HG03280 (cell line): ENCODE data around the gene WDR17.

Experiments
- ATAC-seq: cut with Tn5 transposase; IDR thresholded peaks from one replicate; pipeline ENCODE4 v1.9.1; 2021; ENCODE audit warnings: mild to moderate bottlenecking, moderate library complexity; ENCODE audit not compliant: unreplicated experiment

WDR17 gene

GRCh38 chr4:176090115-176090514 lies 24.5 kb downstream of the WDR17 start:
- no peak for ATAC-seq

GRCh38 chr4:176099314-176099713 lies 33.7 kb downstream of the WDR17 start:
- no peak for ATAC-seq

- no peak for ATAC-seq
Observed at GRCh38 chr4:176102414-176103063, 36.9 kb downstream of the WDR17 start.

GRCh38 chr4:176107695-176108094 lies 42.1 kb downstream of the WDR17 start:
- no peak for ATAC-seq

- peak; percentile 100 for ATAC-seq
Observed at GRCh38 chr4:176123710-176124407, 58.2 kb downstream of the WDR17 start.

GRCh38 chr4:176125063-176125462 lies 59.4 kb downstream of the WDR17 start:
- no peak for ATAC-seq

GRCh38 chr4:176134670-176135069 lies 69.0 kb downstream of the WDR17 start:
- no peak for ATAC-seq

- ATAC-seq = no peak
Observed at GRCh38 chr4:176137631-176138030, 72.0 kb downstream of the WDR17 start.

- ATAC-seq = no peak
Observed at GRCh38 chr4:176139518-176139917, 73.9 kb downstream of the WDR17 start.

GRCh38 chr4:176142253-176142652 lies 76.6 kb downstream of the WDR17 start:
- no peak for ATAC-seq

GRCh38 chr4:176149680-176150355 lies 84.2 kb downstream of the WDR17 start:
- no peak for ATAC-seq

GRCh38 chr4:176150356-176150682 lies 84.7 kb downstream of the WDR17 start:
- ATAC-seq = no peak

- ATAC-seq = no peak
Observed at GRCh38 chr4:176150704-176151103, 85.1 kb downstream of the WDR17 start.

GRCh38 chr4:176153124-176153523 lies 87.5 kb downstream of the WDR17 start:
- no peak for ATAC-seq

- no peak for ATAC-seq
Observed at GRCh38 chr4:176156656-176157055, 91.0 kb downstream of the WDR17 start.

- no peak for ATAC-seq
Observed at GRCh38 chr4:176163041-176163440, 97.4 kb downstream of the WDR17 start.

- no peak for ATAC-seq
Observed at GRCh38 chr4:176185051-176185450, 119.4 kb downstream of the WDR17 start.

GRCh38 chr4:176186067-176186466 lies 120.4 kb downstream of the WDR17 start:
- ATAC-seq = no peak

GRCh38 chr4:176186671-176187395 lies 121.2 kb downstream of the WDR17 start:
- no peak for ATAC-seq

- no peak for ATAC-seq
Observed at GRCh38 chr4:176187624-176188023, 122.0 kb downstream of the WDR17 start.

- no peak for ATAC-seq
Observed at GRCh38 chr4:176188654-176189053, 123.0 kb downstream of the WDR17 start.
